Uterus (tissue), 4 donors: ENCODE results near the gene ANXA4. TPM values are rescaled to one million over a fixed set of nuclear protein-coding genes. Genes with fewer than 3 reads are reported as not detected.

Experiments
- DNase-seq, 2 donors: peaks; one replicate each; pipeline ENCODE4 v3.0.0-alpha.2; 2019 to 2020
- H3K27ac ChIP-seq, 2 donors: fragments of 200-600 bp; sonication (generic); 1 replicate in 1 of 2; 2 replicates in 1 of 2; pipeline ENCODE4 v1.5.1; 2016 to 2018
- H3K27me3 ChIP-seq, 2 donors: fragments of 200-600 bp; sonication (generic); one replicate each; pipeline ENCODE4 v1.5.1; 2018 to 2019; ENCODE audit warnings: control low read depth in 1 of 2
- H3K36me3 ChIP-seq, 2 donors: fragments of 200-600 bp; sonication (generic); one replicate each; pipeline ENCODE4 v1.5.1; 2019; ENCODE audit warnings: control low read depth in 1 of 2
- H3K4me1 ChIP-seq, 2 donors: fragments of 200-600 bp; sonication (generic); one replicate each; pipeline ENCODE4 v1.5.1; 2018 to 2019; ENCODE audit warnings: control low read depth in 1 of 2
- H3K4me3 ChIP-seq, 2 donors: fragments of 200-600 bp; sonication (generic); 1 replicate in 1 of 2; 2 replicates in 1 of 2; pipeline ENCODE4 v1.5.1; 2018 to 2019; ENCODE audit warnings: mild to moderate bottlenecking in 1 of 2
- H3K9me3 ChIP-seq, 2 donors: fragments of 200-600 bp; sonication (generic); one replicate each; pipeline ENCODE4 v1.5.1; 2019; ENCODE audit warnings: control low read depth in 1 of 2
- POLR2A ChIP-seq, 2 donors: fragments of 450-650 bp; IDR thresholded peaks; one replicate each; pipeline ENCODE4 v1.6.1; 2016; ENCODE audit warnings: antibody characterized with exemption in 2 of 2, mild to moderate bottlenecking in 1 of 2, moderate library complexity in 1 of 2
- intact Hi-C: fragments of 100-400 bp; cut with DNase I; formaldehyde crosslinking; loops from one replicate; pipeline ENCODE4 v1.15.1; 2023; ENCODE audit warnings: low total_unique reads
- total RNA-seq, 4 donors: library from RNA; depleted of rRNA in 3 of 4; stranded (reverse); fragments of >200 nt in 3 of 4; gene quantifications; one replicate each; pipeline versions ENCODE4 v1.1.0 to v1.2.4, GENCODE V29; 2014 to 2023
- TF ChIP-seq, protein P1 (sequence below), 4 experiments: fragments of 200-600 bp in 2 of 4; fragments of 450-650 bp in 2 of 4; sonication (generic) in 2 of 4; IDR thresholded peaks; one replicate each; pipeline ENCODE4 v1.5.1; 2016 to 2019; ENCODE audit warnings: antibody characterized with exemption in 4 of 4, mild to moderate bottlenecking in 2 of 4, moderate library complexity in 1 of 4
- donor health status: DM: yes; HTN: yes; CAD: no.

ANXA4 gene
- 10 to 100 TPM; 17.4 to 78.5 (median 32.4) TPM for total RNA-seq

DNA sequence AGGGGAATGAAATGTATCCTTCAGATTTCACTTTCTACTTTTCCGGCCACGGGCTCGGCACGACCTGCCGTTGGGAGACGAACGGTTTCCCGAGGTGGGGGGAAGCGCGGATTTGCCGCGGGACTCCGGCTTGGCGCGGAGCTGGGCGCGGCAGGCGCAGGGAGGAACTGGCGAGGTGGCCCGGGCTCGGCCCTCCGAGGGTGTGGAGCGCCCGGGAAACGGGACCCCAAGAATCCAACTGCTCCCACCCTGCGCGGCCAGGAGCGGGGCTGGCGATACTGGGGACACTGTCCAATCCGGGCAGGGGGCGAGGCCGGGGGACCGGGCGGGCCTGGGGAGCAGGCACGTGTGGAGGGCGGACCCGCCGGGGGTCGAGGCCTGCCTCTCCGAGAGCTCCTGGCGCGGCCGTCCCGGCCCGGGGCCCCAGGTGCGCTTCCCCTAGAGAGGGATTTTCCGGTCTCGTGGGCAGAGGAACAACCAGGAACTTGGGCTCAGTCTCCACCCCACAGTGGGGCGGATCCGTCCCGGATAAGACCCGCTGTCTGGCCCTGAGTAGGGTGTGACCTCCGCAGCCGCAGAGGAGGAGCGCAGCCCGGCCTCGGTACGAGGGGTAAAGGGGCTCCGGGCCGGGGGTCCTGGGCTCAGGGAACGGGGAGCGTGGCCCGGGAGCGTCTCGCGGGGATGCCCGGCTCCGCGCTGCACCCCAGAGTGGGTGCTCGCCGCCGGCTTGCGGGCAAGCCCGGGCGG lies at the start of gene ANXA4:
ANXA4 (plus strand) TSS at position 560 of the 747 bp plus-strand sequence. CDS start 39,432 bp downstream, outside the sequence.
- H3K4me1 ChIP-seq = peaks cover 0 to 4% of the 10 kb centered on the region in 2 donors
- peak within 1 kb of the TSS; percentile 93 to 96 for H3K27ac ChIP-seq
- intact Hi-C loops = no loop called here
- no peaks in the 10 kb centered on the region for H3K27me3 ChIP-seq
- peak; percentile 84 to 85 for DNase-seq
- H3K36me3 ChIP-seq = no peaks in the 10 kb centered on the region
- peak within 1 kb of the TSS; percentile 75 to 86 for H3K4me3 ChIP-seq
- H3K9me3 ChIP-seq = no peaks in the 10 kb centered on the region
- TF ChIP-seq POLR2A (IDR thresholded peaks at IDR 0.05) = peak; percentile 86 to 87
- TF ChIP-seq, protein P1, sequence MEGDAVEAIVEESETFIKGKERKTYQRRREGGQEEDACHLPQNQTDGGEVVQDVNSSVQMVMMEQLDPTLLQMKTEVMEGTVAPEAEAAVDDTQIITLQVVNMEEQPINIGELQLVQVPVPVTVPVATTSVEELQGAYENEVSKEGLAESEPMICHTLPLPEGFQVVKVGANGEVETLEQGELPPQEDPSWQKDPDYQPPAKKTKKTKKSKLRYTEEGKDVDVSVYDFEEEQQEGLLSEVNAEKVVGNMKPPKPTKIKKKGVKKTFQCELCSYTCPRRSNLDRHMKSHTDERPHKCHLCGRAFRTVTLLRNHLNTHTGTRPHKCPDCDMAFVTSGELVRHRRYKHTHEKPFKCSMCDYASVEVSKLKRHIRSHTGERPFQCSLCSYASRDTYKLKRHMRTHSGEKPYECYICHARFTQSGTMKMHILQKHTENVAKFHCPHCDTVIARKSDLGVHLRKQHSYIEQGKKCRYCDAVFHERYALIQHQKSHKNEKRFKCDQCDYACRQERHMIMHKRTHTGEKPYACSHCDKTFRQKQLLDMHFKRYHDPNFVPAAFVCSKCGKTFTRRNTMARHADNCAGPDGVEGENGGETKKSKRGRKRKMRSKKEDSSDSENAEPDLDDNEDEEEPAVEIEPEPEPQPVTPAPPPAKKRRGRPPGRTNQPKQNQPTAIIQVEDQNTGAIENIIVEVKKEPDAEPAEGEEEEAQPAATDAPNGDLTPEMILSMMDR (IDR thresholded peaks at IDR 0.05) = peak in 1 of 4 experiments; percentile 6

DNA sequence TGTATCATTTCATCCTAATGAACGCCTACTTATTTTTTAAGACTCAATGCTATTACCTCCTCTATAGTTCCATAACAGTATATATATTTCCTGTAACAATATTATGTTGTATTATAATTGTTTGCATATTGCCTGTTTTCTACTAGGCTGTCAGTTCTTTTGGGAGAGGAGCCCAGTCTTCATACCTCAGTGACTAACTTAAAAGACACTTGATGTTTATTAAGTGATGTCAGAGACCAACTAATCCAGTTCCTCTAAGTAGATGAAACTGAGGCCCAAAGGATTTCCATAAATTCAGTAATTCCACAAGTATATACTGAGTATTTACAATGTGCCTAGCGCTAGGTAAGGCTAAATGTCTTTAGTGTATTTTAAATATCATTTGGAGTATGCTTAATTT lies 49.5 kb upstream of the ANXA4 start:
- Histone ChIP-seq H3K9me3 (no peaks in the 10 kb centered on the region), H3K27ac (peak overlapping the region in 1 of 2 donors; percentile 10)
- no peak for TF ChIP-seq POLR2A (IDR thresholded peaks at IDR 0.05)
- TF ChIP-seq, protein P1 (IDR thresholded peaks at IDR 0.05) = no peak

DNA sequence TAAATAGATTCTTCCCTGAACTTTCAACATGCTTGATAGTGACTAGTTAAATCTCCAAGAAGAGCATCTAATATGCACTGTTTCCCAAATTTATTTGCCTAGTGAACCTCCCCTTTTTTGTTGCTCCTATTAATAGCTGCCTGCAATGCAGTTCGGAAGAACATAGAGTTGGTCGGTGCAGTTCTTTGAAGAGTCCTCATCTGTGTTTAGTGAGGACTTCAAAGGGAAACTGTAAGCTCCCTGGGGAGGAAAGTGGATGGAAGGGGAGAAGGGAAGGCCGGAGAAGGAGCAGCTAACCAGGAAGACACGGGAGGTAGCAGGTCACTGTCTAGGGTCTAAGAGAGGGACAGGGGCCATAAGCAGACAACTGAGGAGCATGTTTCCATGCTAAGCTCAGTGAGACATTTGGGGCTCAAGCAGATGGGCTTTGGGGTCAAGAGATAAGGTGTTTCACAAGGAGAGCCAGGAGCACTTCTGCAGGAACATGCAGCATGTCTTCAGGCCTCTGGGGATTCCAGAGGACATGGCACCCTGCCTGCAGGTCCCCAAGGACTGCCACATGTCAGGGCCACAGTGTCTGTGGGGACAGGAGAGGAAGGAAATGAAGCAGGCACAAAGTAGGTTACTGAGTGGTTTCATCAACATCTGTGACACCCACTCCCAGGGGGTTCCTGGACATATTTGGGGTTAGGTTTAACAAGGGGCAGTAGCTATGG lies 48.7 kb upstream of the ANXA4 start:
- Histone ChIP-seq H3K27ac (peak overlapping the region in 1 of 2 donors; percentile 17), H3K36me3 (no peaks in the 10 kb centered on the region), H3K4me1 (no peaks in the 10 kb centered on the region), H3K27me3 (no peaks in the 10 kb centered on the region), H3K4me3 (no peak overlapping the region), H3K9me3 (no peaks in the 10 kb centered on the region)
- intact Hi-C loops = no loop called here
- DNase-seq = no peak
- TF ChIP-seq POLR2A (IDR thresholded peaks at IDR 0.05) = no peak
- TF ChIP-seq, protein P1 (IDR thresholded peaks at IDR 0.05) = no peak

More for the DNA sequence above, 49.5 kb upstream of the ANXA4 start:
- no peak for DNase-seq
- no peaks in the 10 kb centered on the region for H3K36me3 ChIP-seq
- intact Hi-C loops = no loop called here
- H3K27me3 ChIP-seq = no peaks in the 10 kb centered on the region
- no peaks in the 10 kb centered on the region for H3K4me1 ChIP-seq
- H3K4me3 ChIP-seq = no peak overlapping the region

DNA sequence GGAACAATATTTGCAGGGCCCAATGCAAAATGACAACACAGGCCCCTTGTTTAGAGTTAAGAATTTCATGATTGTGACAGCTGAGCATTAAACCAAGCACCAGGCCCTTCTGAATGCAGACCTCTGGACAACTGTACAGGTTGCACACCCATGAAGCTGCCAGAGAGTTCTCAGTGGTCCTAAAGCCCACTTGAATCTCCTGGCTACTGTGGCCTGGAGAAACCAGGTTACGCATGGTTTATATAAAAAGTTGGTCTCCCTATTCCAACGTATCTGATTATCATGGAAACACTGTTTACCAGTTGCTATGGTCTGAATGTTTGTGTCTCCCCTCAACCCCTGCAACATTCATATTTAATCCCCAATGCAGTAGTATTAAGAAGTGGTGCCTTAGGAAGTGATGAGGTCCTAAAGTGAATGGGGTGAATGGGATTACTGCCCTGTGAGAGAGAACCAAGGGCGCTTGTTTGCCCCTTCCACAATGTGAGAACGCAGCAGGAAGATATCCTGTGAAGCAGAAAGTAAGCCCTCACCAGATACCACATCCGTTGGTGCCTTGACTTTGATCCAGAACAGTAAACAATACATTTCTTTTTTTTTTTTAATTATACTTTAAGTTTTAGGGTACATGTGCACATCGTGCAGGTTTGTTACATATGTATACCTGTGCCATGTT lies 48.0 kb upstream of the ANXA4 start:
- Histone ChIP-seq H3K27ac (peak overlapping the region in 1 of 2 donors; percentile 9), H3K4me1 (no peaks in the 10 kb centered on the region), H3K36me3 (no peaks in the 10 kb centered on the region), H3K9me3 (no peaks in the 10 kb centered on the region), H3K4me3 (no peak overlapping the region), H3K27me3 (no peaks in the 10 kb centered on the region)
- intact Hi-C loops = no loop called here
- TF ChIP-seq, protein P1 (IDR thresholded peaks at IDR 0.05) = no peak
- TF ChIP-seq POLR2A (IDR thresholded peaks at IDR 0.05) = no peak
- DNase-seq = no peak
